Progenitor cell of endocrine pancreas (in vitro differentiated cells): Measurements from ENCODE around the gene FAM13B. TPM values are rescaled to one million over a fixed set of nuclear protein-coding genes. Genes with fewer than 3 reads are reported as not detected.
A peak's percentile ranks its signal among the peaks of the same experiment; 100 is the strongest.
"Not testable (repeated sequence)": the region's sequence is repeated elsewhere in the genome, so short reads cannot be mapped to it uniquely, and the experiment has no call there.

Source experiments
- DNase-seq: peaks from one replicate; pipeline ENCODE4 v3.0.0; 2021; ENCODE audit warnings: low spot score; ENCODE audit not compliant: unreplicated experiment
- H3K27ac Mint-ChIP-seq: 2 replicates; pipeline ENCODE4 v1.8.0; 2021; ENCODE audit warnings: mild to moderate bottlenecking, moderate library complexity, mixed read lengths
- H3K27me3 Mint-ChIP-seq: 2 replicates; pipeline ENCODE4 v1.8.0; 2021; ENCODE audit warnings: mixed read lengths
- H3K36me3 Mint-ChIP-seq: 2 replicates; pipeline ENCODE4 v1.8.0; 2022; ENCODE audit warnings: mixed read lengths; ENCODE audit not compliant: insufficient read depth
- H3K4me1 Mint-ChIP-seq: 2 replicates; pipeline ENCODE4 v1.8.0; 2021; ENCODE audit warnings: low read depth, mixed read lengths
- H3K4me3 Mint-ChIP-seq: 2 replicates; pipeline ENCODE4 v1.8.0; 2021; ENCODE audit warnings: low read depth, mild to moderate bottlenecking, moderate library complexity, mixed read lengths
- H3K9me3 Mint-ChIP-seq: 2 replicates; pipeline ENCODE4 v1.8.0; 2021; ENCODE audit warnings: low read depth, mixed read lengths
- CTCF ChIP-seq: fragments of 200-600 bp; sonication (generic); IDR thresholded peaks from one replicate; pipeline ENCODE4 v1.5.0; 2021; ENCODE audit warnings: antibody characterized with exemption, mild to moderate bottlenecking; ENCODE audit not compliant: unreplicated experiment
- total RNA-seq: library from RNA; stranded (reverse); gene quantifications from 2 replicates; pipeline ENCODE4 v1.2.1, GENCODE V29; 2021

Gene FAM13B
- total RNA-seq, 1 donor from 2014 or later: 62.1 TPM

- peaks cover 14% of the 10 kb centered on the region for H3K4me1 Mint-ChIP-seq
- peaks cover 19% of the 10 kb centered on the region for H3K36me3 Mint-ChIP-seq
Observed at GRCh38 chr5:137995077-137995748, 37.7 kb downstream of the FAM13B start.

GRCh38 chr5:137994556-137994955 lies 38.3 kb downstream of the FAM13B start:
- Mint-ChIP-seq H3K27me3 (no peaks in the 10 kb centered on the region), H3K27ac (no peak overlapping the region)
- TF ChIP-seq CTCF: no peak

More at GRCh38 chr5:137995077-137995748, 37.7 kb downstream of the FAM13B start:
- Mint-ChIP-seq H3K27me3 (no peaks in the 10 kb centered on the region), H3K9me3 (peaks cover 8% of the 10 kb centered on the region), H3K4me3 (no peak overlapping the region), H3K27ac (no peak overlapping the region)
- no peak for TF ChIP-seq CTCF
- no peak for DNase-seq

GRCh38 chr5:137989419-137989818 lies 43.5 kb downstream of the FAM13B start:
- no peaks in the 10 kb centered on the region for H3K9me3 Mint-ChIP-seq
- TF ChIP-seq CTCF: no peak
- no peaks in the 10 kb centered on the region for H3K27me3 Mint-ChIP-seq

More at GRCh38 chr5:137994556-137994955, 38.3 kb downstream of the FAM13B start:
- Mint-ChIP-seq H3K4me1 (peaks cover 14% of the 10 kb centered on the region), H3K9me3 (peaks cover 8% of the 10 kb centered on the region), H3K36me3 (peaks cover 16% of the 10 kb centered on the region), H3K4me3 (no peak overlapping the region)
- DNase-seq: no peak

GRCh38 chr5:137975208-137975607 lies 57.7 kb downstream of the FAM13B start:
- TF ChIP-seq CTCF: no peak
- H3K27ac Mint-ChIP-seq: peak overlapping the region; percentile 1
- no peaks in the 10 kb centered on the region for H3K27me3 Mint-ChIP-seq
- H3K4me3 Mint-ChIP-seq: no peak overlapping the region
- H3K4me1 Mint-ChIP-seq: no peaks in the 10 kb centered on the region
- no peak for DNase-seq
- H3K9me3 Mint-ChIP-seq: peaks cover 11% of the 10 kb centered on the region
- peaks cover 49% of the 10 kb centered on the region for H3K36me3 Mint-ChIP-seq

More at GRCh38 chr5:137989419-137989818, 43.5 kb downstream of the FAM13B start:
- H3K4me1 Mint-ChIP-seq: peaks cover 5% of the 10 kb centered on the region
- no peak for DNase-seq
- H3K27ac Mint-ChIP-seq: no peak overlapping the region
- H3K36me3 Mint-ChIP-seq: peaks cover 6% of the 10 kb centered on the region
- no peak overlapping the region for H3K4me3 Mint-ChIP-seq

- not testable (repeated sequence) for H3K27me3 Mint-ChIP-seq, H3K4me3 Mint-ChIP-seq
- H3K36me3 Mint-ChIP-seq: peaks cover 43% of the 10 kb centered on the region
Observed at GRCh38 chr5:137970384-137970783, 62.5 kb downstream of the FAM13B start.

GRCh38 chr5:137960819-137961218 lies 72.1 kb downstream of the FAM13B start:
- TF ChIP-seq CTCF: no peak
- Mint-ChIP-seq H3K4me3 (no peak overlapping the region), H3K9me3 (no peaks in the 10 kb centered on the region), H3K27ac (no peak overlapping the region), H3K36me3 (peaks cover 18% of the 10 kb centered on the region), H3K4me1 (peaks cover 1% of the 10 kb centered on the region), H3K27me3 (no peaks in the 10 kb centered on the region)
- no peak for DNase-seq

More at GRCh38 chr5:137970384-137970783, 62.5 kb downstream of the FAM13B start:
- peaks cover 18% of the 10 kb centered on the region for H3K9me3 Mint-ChIP-seq
- H3K4me1 Mint-ChIP-seq, DNase-seq, H3K27ac Mint-ChIP-seq: not testable (repeated sequence)
